Uterus (tissue), 2 donors: ENCODE measurements around the gene HABP4.

Experiments used
- POLR2A ChIP-seq, 2 donors: fragments of 450-650 bp; IDR thresholded peaks; one replicate each; pipeline ENCODE4 v1.6.1; 2016; ENCODE audit warnings: antibody characterized with exemption in 2 of 2, mild to moderate bottlenecking in 1 of 2, moderate library complexity in 1 of 2
- TF ChIP-seq, protein P1 (sequence below), 4 experiments: fragments of 200-600 bp in 2 of 4; fragments of 450-650 bp in 2 of 4; sonication (generic) in 2 of 4; IDR thresholded peaks; one replicate each; pipeline ENCODE4 v1.5.1; 2016 to 2019; ENCODE audit warnings: antibody characterized with exemption in 4 of 4, mild to moderate bottlenecking in 2 of 4, moderate library complexity in 1 of 4

DNA sequence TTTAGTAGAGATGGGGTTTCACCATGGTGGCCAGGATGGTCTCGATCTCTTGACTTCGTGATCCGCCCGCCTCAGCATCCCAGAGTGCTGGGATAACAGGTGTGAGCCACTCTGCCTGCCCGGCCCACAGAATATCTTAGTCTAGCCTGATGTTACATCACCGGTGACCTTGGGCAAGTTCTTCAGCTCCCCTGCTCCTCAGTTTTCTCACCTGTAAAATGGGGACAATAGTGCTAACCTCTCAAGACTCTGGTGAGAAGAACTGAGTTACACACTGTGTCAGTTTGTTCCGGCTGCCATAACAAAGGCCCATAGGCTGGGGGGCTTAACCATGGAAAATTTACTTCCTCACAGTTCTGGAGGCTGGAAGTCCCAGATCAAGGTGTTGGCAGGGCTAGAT lies 12.5 kb upstream of the HABP4 start:
- TF ChIP-seq, protein P1, sequence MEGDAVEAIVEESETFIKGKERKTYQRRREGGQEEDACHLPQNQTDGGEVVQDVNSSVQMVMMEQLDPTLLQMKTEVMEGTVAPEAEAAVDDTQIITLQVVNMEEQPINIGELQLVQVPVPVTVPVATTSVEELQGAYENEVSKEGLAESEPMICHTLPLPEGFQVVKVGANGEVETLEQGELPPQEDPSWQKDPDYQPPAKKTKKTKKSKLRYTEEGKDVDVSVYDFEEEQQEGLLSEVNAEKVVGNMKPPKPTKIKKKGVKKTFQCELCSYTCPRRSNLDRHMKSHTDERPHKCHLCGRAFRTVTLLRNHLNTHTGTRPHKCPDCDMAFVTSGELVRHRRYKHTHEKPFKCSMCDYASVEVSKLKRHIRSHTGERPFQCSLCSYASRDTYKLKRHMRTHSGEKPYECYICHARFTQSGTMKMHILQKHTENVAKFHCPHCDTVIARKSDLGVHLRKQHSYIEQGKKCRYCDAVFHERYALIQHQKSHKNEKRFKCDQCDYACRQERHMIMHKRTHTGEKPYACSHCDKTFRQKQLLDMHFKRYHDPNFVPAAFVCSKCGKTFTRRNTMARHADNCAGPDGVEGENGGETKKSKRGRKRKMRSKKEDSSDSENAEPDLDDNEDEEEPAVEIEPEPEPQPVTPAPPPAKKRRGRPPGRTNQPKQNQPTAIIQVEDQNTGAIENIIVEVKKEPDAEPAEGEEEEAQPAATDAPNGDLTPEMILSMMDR (IDR thresholded peaks at IDR 0.05): no peak
- TF ChIP-seq POLR2A (IDR thresholded peaks at IDR 0.05): no peak
